CD4-positive, alpha-beta memory T cell (primary cell): ENCODE measurements around the gene TRIM29. TPM values are rescaled to one million over a fixed set of nuclear protein-coding genes. Genes with fewer than 3 reads are reported as not detected.

Experiments
- CTCF ChIA-PET: fragments of 350-600 bp; sonication (Branson Sonifier 250); formaldehyde crosslinking; loops from one replicate; lab custom pipeline; 2021; ENCODE audit warnings: inconsistent platforms; ENCODE audit not compliant: partially characterized antibody; lab: Charles Lee
- POLR2A ChIA-PET: fragments of 350-600 bp; sonication (Branson Sonifier 250); formaldehyde crosslinking; loops from one replicate; lab custom pipeline; 2021; ENCODE audit not compliant: partially characterized antibody; lab: Charles Lee
- DNase-seq, 5 donors: peaks; one replicate each; pipeline versions ENCODE4 v3.0.0 to v3.0.0-alpha.2; 2020 to 2022; ENCODE audit warnings: mixed read lengths in 1 of 5
- H3K27ac ChIP-seq: one replicate; pipeline ENCODE4 v1.7.0; 2013; ENCODE audit warnings: low read depth, low read length
- H3K27me3 ChIP-seq: 2 replicates; pipeline ENCODE4 v1.7.0; 2013; ENCODE audit warnings: mild to moderate bottlenecking, low read length, moderate library complexity; ENCODE audit not compliant: insufficient read depth
- H3K36me3 ChIP-seq: 2 replicates; pipeline ENCODE4 v1.7.0; 2013; ENCODE audit warnings: mild to moderate bottlenecking, low read length, moderate library complexity; ENCODE audit not compliant: insufficient read depth
- H3K4me1 ChIP-seq: 2 replicates; pipeline ENCODE4 v1.7.0; 2013; ENCODE audit warnings: mild to moderate bottlenecking, low read length, moderate library complexity; ENCODE audit not compliant: insufficient read depth
- H3K4me3 ChIP-seq, 2 donors: one replicate each; pipeline ENCODE4 v1.7.0; 2013; ENCODE audit warnings: low read length in 2 of 2, mild to moderate bottlenecking in 1 of 2
- H3K9me3 ChIP-seq, 2 donors: one replicate each; pipeline ENCODE4 v1.7.0; 2013; ENCODE audit warnings: low read length in 2 of 2, control low read depth in 1 of 2; ENCODE audit not compliant: control insufficient read depth in 1 of 2
- H3K27ac Mint-ChIP-seq, 7 donors: one replicate each; pipeline ENCODE4 v1.8.0; 2020 to 2021; ENCODE audit warnings: mixed read lengths in 7 of 7, mild to moderate bottlenecking in 6 of 7, inconsistent platforms in 3 of 7, moderate library complexity in 3 of 7
- H3K27me3 Mint-ChIP-seq, 2 donors: one replicate each; pipeline ENCODE4 v1.8.0; 2020 to 2021; ENCODE audit warnings: mixed read lengths in 2 of 2
- H3K36me3 Mint-ChIP-seq, 2 donors: one replicate each; pipeline ENCODE4 v1.8.0; 2020 to 2021; ENCODE audit warnings: mixed read lengths in 2 of 2, inconsistent platforms in 1 of 2, mild to moderate bottlenecking in 1 of 2
- H3K4me1 Mint-ChIP-seq, 4 donors: one replicate each; pipeline ENCODE4 v1.8.0; 2020 to 2021; ENCODE audit warnings: mixed read lengths in 4 of 4, mild to moderate bottlenecking in 1 of 4
- H3K4me3 Mint-ChIP-seq, 8 donors: one replicate each; pipeline ENCODE4 v1.8.0; 2020 to 2021; ENCODE audit warnings: mixed read lengths in 8 of 8, mild to moderate bottlenecking in 7 of 8, moderate library complexity in 6 of 8, inconsistent platforms in 3 of 8
- H3K9me3 Mint-ChIP-seq, 8 donors: one replicate each; pipeline ENCODE4 v1.8.0; 2020 to 2021; ENCODE audit warnings: mixed read lengths in 8 of 8, mild to moderate bottlenecking in 5 of 8, inconsistent platforms in 3 of 8, moderate library complexity in 1 of 8
- intact Hi-C: fragments of 100-400 bp; cut with micrococcal nuclease; formaldehyde crosslinking; loops from one replicate; pipeline ENCODE4 v1.15.1; 2023
- polyA plus RNA-seq, 2 donors: library from polyadenylated mRNA; unstranded; fragments of 300-500 nt; fragmentation: Illumina TruSeq; gene quantifications; one replicate each; pipeline ENCODE4 v1.2.3, GENCODE V29; 2021
- total RNA-seq, 2 experiments: library from RNA; stranded (reverse); gene quantifications; one replicate each; pipeline ENCODE4 v1.2.3, GENCODE V29; 2021

Gene TRIM29
- total and polyA plus RNA-seq, 4 experiments from 2014 or later = not detected

- Histone ChIP-seq H3K27me3 (no peaks in the 10 kb centered on the region), H3K36me3 (no peaks in the 10 kb centered on the region), H3K4me3 (no peak overlapping the region), H3K4me1 (no peaks in the 10 kb centered on the region), H3K27ac (no peak overlapping the region), H3K9me3 (no peaks in the 10 kb centered on the region)
- peaks cover 0 to 4% (median 0%) of the 10 kb centered on the region in 8 donors for H3K9me3 Mint-ChIP-seq
- ChIA-PET CTCF (no interaction called here), POLR2A (no interaction called here)
- H3K27ac Mint-ChIP-seq = no peak overlapping the region
- H3K4me3 Mint-ChIP-seq = no peak overlapping the region
- H3K4me1 Mint-ChIP-seq = no peaks in the 10 kb centered on the region
- DNase-seq = no peak
- intact Hi-C loops = no loop called here
- H3K36me3 Mint-ChIP-seq = no peaks in the 10 kb centered on the region
- peaks cover 8 to 20% of the 10 kb centered on the region in 2 donors for H3K27me3 Mint-ChIP-seq
Measured at GRCh38 chr11:120062561-120062930, 75.4 kb downstream of the TRIM29 start.

GRCh38 chr11:120061761-120062560 is 76.0 kb downstream of the TRIM29 start:
- Mint-ChIP-seq H3K9me3 (peaks cover 0 to 2% (median 0%) of the 10 kb centered on the region in 8 donors), H3K36me3 (no peaks in the 10 kb centered on the region), H3K4me3 (no peak overlapping the region), H3K27ac (no peak overlapping the region), H3K4me1 (no peaks in the 10 kb centered on the region), H3K27me3 (peaks cover 8 to 22% of the 10 kb centered on the region in 2 donors)
- Histone ChIP-seq H3K36me3 (no peaks in the 10 kb centered on the region), H3K9me3 (no peaks in the 10 kb centered on the region), H3K4me3 (no peak overlapping the region), H3K27me3 (no peaks in the 10 kb centered on the region), H3K4me1 (no peaks in the 10 kb centered on the region), H3K27ac (no peak overlapping the region)
- intact Hi-C loops = no loop called here
- ChIA-PET POLR2A (no interaction called here), CTCF (interaction anchor here (1.2 kb wide), 1 partner anchor 46 kb away, joined by 3 read pairs; no protein-coding TSS in a partner anchor)
- no peak for DNase-seq

Other genes starting within 250 kb of the TRIM29 start
- gene OAF, start 72.9 kb upstream of the TRIM29 start, total RNA-seq = 1 to 10 TPM; 1.3 to 1.5 TPM
- 1 to 10 TPM; 1.8 to 2.6 TPM for gene OAF, start 72.9 kb upstream of the TRIM29 start, polyA plus RNA-seq
- gene POU2F3, start 102.0 kb upstream of the TRIM29 start, total RNA-seq = not detected
- not detected for gene POU2F3, start 102.0 kb upstream of the TRIM29 start, polyA plus RNA-seq
- under 1 TPM; 0.25 to 0.70 TPM for gene TLCD5, start 187.2 kb upstream of the TRIM29 start, total RNA-seq
- gene TLCD5, start 187.2 kb upstream of the TRIM29 start, polyA plus RNA-seq = under 1 TPM; 0.13 to 0.30 TPM
- 1 to 10 TPM; 4.6 to 5.0 TPM for gene ARHGEF12, start 198.3 kb upstream of the TRIM29 start, total RNA-seq
- gene ARHGEF12, start 198.3 kb upstream of the TRIM29 start, polyA plus RNA-seq = 1 to 10 TPM in 1 of 2 donors, under 1 TPM in 1; 0.80 to 3.1 TPM